Measurements from ENCODE around the gene DSCAM.

- TF ChIP-seq CTCF (IDR thresholded peaks at IDR 0.05) (no peak), POLR2A (IDR thresholded peaks at IDR 0.05) (no peak)
Measured at GRCh38 chr21:40797410-40797809, 49.5 kb downstream of the DSCAM start.
